ENCODE results near the gene SEZ6L.

SEZ6L gene

DNA sequence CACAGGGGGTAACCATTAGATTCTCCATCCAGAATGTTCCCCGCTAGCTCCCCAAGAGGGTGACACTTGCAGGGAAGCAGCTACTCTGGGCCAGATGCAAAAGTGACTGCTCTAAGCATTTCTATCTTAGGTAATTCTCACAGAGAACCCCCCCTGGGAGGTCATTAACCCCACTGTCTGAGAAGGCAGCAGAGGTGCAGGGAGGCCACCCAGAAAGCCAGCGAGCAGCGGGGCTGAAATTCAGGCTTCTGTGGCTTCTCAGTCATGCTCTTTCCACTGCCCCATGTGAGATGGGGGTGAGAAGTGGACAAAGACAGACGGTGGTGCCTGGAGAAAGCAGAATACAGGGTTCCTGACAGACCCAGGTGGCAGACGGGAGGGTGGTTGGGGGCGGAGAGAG lies 145.4 kb downstream of the SEZ6L start:
- Histone ChIP-seq H3K9me3 (ENCODE audit: severe bottlenecking) (no peaks in the 10 kb centered on the region), H3K4me3 (ENCODE audit: severe bottlenecking) (no peak overlapping the region), H3K36me3 (ENCODE audit: low read depth) (no peaks in the 10 kb centered on the region), H3K27ac (ENCODE audit: poor library complexity, severe bottlenecking) (no peak overlapping the region), H3K27me3 (ENCODE audit: insufficient read depth, poor library complexity, severe bottlenecking) (no peaks in the 10 kb centered on the region), H3K4me1 (ENCODE audit: insufficient read depth, poor library complexity, severe bottlenecking) (no peaks in the 10 kb centered on the region)
- ATAC-seq (ENCODE audit: low read depth) (no peak), DNase-seq (ENCODE audit: low spot score) (no peak)
- TF ChIP-seq, protein P1, sequence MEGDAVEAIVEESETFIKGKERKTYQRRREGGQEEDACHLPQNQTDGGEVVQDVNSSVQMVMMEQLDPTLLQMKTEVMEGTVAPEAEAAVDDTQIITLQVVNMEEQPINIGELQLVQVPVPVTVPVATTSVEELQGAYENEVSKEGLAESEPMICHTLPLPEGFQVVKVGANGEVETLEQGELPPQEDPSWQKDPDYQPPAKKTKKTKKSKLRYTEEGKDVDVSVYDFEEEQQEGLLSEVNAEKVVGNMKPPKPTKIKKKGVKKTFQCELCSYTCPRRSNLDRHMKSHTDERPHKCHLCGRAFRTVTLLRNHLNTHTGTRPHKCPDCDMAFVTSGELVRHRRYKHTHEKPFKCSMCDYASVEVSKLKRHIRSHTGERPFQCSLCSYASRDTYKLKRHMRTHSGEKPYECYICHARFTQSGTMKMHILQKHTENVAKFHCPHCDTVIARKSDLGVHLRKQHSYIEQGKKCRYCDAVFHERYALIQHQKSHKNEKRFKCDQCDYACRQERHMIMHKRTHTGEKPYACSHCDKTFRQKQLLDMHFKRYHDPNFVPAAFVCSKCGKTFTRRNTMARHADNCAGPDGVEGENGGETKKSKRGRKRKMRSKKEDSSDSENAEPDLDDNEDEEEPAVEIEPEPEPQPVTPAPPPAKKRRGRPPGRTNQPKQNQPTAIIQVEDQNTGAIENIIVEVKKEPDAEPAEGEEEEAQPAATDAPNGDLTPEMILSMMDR (IDR thresholded peaks at IDR 0.05; ENCODE audit: poor library complexity, severe bottlenecking): no peak

DNA sequence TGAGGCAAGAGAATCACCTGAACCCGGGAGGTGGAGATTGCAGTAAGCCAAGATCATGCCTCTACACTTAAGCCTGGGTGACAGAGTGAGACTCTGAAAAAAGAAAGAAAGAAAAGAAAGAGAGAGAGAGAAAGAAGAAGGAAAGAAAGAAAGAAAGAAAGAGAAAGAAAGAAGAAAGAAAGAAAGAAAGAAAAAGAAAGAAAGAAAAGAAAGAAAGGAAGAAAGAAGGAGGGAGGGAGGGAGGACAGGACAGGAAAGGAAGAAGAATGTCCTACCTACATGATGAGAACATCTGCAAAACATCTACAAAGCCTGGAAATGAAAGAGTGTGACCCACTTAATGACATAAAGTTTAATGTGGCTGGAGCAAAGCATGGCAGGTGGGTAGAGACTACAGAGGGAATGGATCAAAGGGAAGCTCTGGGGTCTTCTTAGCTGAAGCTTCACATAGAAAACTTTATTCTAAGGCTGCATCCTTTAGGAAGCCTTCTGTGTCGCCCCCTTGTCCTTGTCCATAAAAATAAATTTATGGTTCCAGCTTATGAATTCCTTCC lies 147.5 kb downstream of the SEZ6L start:
- DNase-seq (ENCODE audit: low spot score): no peak
- Histone ChIP-seq H3K27ac (ENCODE audit: poor library complexity, severe bottlenecking) (no peak overlapping the region), H3K9me3 (ENCODE audit: severe bottlenecking) (no peaks in the 10 kb centered on the region), H3K4me1 (ENCODE audit: insufficient read depth, poor library complexity, severe bottlenecking) (peaks cover 1% of the 10 kb centered on the region), H3K4me3 (ENCODE audit: severe bottlenecking) (no peak overlapping the region), H3K36me3 (ENCODE audit: low read depth) (no peaks in the 10 kb centered on the region), H3K27me3 (ENCODE audit: insufficient read depth, poor library complexity, severe bottlenecking) (no peaks in the 10 kb centered on the region)
- no peak for ATAC-seq (ENCODE audit: low read depth)
- TF ChIP-seq, protein P1 (IDR thresholded peaks at IDR 0.05; ENCODE audit: poor library complexity, severe bottlenecking): no peak

DNA sequence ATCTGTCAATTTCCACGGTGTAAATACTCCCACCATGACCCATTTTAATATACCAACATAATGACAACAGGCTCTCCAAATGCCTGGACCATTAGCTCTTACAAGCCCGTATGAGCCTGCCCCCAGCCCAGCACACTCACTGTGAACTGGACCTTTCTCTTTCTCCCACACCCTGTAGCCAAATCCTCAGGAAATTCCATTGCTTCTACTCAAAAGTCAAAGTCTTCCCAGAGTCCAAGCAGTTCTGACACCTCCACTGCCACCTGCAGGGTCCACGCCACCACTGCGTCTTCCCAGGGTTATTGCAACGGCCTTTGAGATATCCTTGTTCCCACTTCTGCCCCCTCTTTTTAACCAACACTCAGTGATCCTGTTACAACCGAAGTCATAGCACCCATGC lies 149.7 kb downstream of the SEZ6L start:
- Histone ChIP-seq H3K36me3 (ENCODE audit: low read depth) (no peaks in the 10 kb centered on the region), H3K27ac (ENCODE audit: poor library complexity, severe bottlenecking) (no peak overlapping the region), H3K4me3 (ENCODE audit: severe bottlenecking) (no peak overlapping the region), H3K27me3 (ENCODE audit: insufficient read depth, poor library complexity, severe bottlenecking) (no peaks in the 10 kb centered on the region), H3K4me1 (ENCODE audit: insufficient read depth, poor library complexity, severe bottlenecking) (peaks cover 14% of the 10 kb centered on the region), H3K9me3 (ENCODE audit: severe bottlenecking) (no peaks in the 10 kb centered on the region)
- TF ChIP-seq, protein P1 (IDR thresholded peaks at IDR 0.05; ENCODE audit: poor library complexity, severe bottlenecking): peak; percentile 50
- peak; percentile 53 for ATAC-seq (ENCODE audit: low read depth)
- no peak for DNase-seq (ENCODE audit: low spot score)

- DNase-seq (ENCODE audit: low spot score): no peak
Measured at GRCh38 chr22:26320447-26320846, 151.2 kb downstream of the SEZ6L start.

GRCh38 chr22:26321469-26321913 lies 152.2 kb downstream of the SEZ6L start:
- no peaks in the 10 kb centered on the region for H3K27me3 ChIP-seq (ENCODE audit: insufficient read depth, poor library complexity, severe bottlenecking)
- TF ChIP-seq, protein P1 (IDR thresholded peaks at IDR 0.05; ENCODE audit: poor library complexity, severe bottlenecking): no peak
- DNase-seq (ENCODE audit: low spot score) (no peak), ATAC-seq (ENCODE audit: low read depth) (no peak)
- H3K27ac ChIP-seq (ENCODE audit: poor library complexity, severe bottlenecking): peak overlapping the region; percentile 57
- no peaks in the 10 kb centered on the region for H3K9me3 ChIP-seq (ENCODE audit: severe bottlenecking)
- H3K36me3 ChIP-seq (ENCODE audit: low read depth): no peaks in the 10 kb centered on the region
- no peak overlapping the region for H3K4me3 ChIP-seq (ENCODE audit: severe bottlenecking)
- peaks cover 14% of the 10 kb centered on the region for H3K4me1 ChIP-seq (ENCODE audit: insufficient read depth, poor library complexity, severe bottlenecking)

More at GRCh38 chr22:26320447-26320846, 151.2 kb downstream of the SEZ6L start:
- H3K4me1 ChIP-seq (ENCODE audit: insufficient read depth, poor library complexity, severe bottlenecking): peaks cover 14% of the 10 kb centered on the region
- H3K27ac ChIP-seq (ENCODE audit: poor library complexity, severe bottlenecking): no peak overlapping the region
- no peaks in the 10 kb centered on the region for H3K9me3 ChIP-seq (ENCODE audit: severe bottlenecking)
- H3K27me3 ChIP-seq (ENCODE audit: insufficient read depth, poor library complexity, severe bottlenecking): no peaks in the 10 kb centered on the region
- TF ChIP-seq, protein P1 (IDR thresholded peaks at IDR 0.05; ENCODE audit: poor library complexity, severe bottlenecking): no peak
- H3K36me3 ChIP-seq (ENCODE audit: low read depth): no peaks in the 10 kb centered on the region
- H3K4me3 ChIP-seq (ENCODE audit: severe bottlenecking): no peak overlapping the region
- no peak for ATAC-seq (ENCODE audit: low read depth)
